Panc1 (cell line): ENCODE measurements around the gene RSU1. TPM values are rescaled to one million over a fixed set of nuclear protein-coding genes. Genes with fewer than 3 reads are reported as not detected.

Experiments used
- ATAC-seq: fragments of 200-7000 bp; cut with Tn5 transposase; 2 replicates; pipeline ENCODE4 v1.9.1; 2020; ENCODE audit warnings: mild to moderate bottlenecking, moderate library complexity
- BruUV-seq: library from RNA; stranded (reverse); fragments of 400-500 nt; replicated peaks from 2 replicates; lab custom pipeline; 2021; lab: Mats Ljungman, UMichigan
- CTCF ChIA-PET: fragments of 300-600 bp; sonication (Branson Sonifier 250); formaldehyde crosslinking; loops from one replicate; lab custom pipeline; 2022; ENCODE audit warnings: antibody characterized with exemption; lab: Charles Lee
- POLR2A ChIA-PET: fragments of 300-600 bp; sonication (Branson Sonifier 250); formaldehyde crosslinking; loops from one replicate; lab custom pipeline; 2022; ENCODE audit warnings: antibody characterized with exemption; lab: Charles Lee
- DNase-seq: peaks from one replicate; pipeline ENCODE4 v3.0.0-alpha.2; 2010; ENCODE audit warnings: low read depth, low spot score
- H3K27ac ChIP-seq: 2 replicates; pipeline ENCODE4 v1.5.1; 2011; ENCODE audit warnings: mild to moderate bottlenecking, low read length, inconsistent platforms
- H3K27me3 ChIP-seq: fragments of 200-500 bp; sonication (Bioruptor generic); 2 replicates; pipeline ENCODE4 v1.6.0; 2014; ENCODE audit warnings: low read length, inconsistent platforms; ENCODE audit not compliant: control insufficient read depth, insufficient read depth
- H3K36me3 ChIP-seq: fragments of 200-500 bp; sonication (Bioruptor generic); 2 replicates; pipeline ENCODE4 v1.5.1; 2014; ENCODE audit warnings: inconsistent platforms, mild to moderate bottlenecking, low read length, moderate library complexity; ENCODE audit not compliant: control insufficient read depth, insufficient read depth
- H3K4me1 ChIP-seq: 2 replicates; pipeline ENCODE4 v1.5.1; 2011; ENCODE audit warnings: inconsistent platforms, mild to moderate bottlenecking, low read length, moderate library complexity; ENCODE audit not compliant: control insufficient read depth, insufficient read depth
- H3K4me3 ChIP-seq, 2 experiments: 2 replicates each; pipeline ENCODE4 v1.5.1; 2011 to 2012; ENCODE audit warnings: low read depth in 2 of 2, low read length in 2 of 2, mild to moderate bottlenecking in 2 of 2, inconsistent platforms in 1 of 2, moderate library complexity in 1 of 2
- H3K9me3 ChIP-seq: fragments of 200-500 bp; sonication (Bioruptor generic); 2 replicates; pipeline ENCODE4 v1.5.1; 2014; ENCODE audit warnings: low read depth, mild to moderate bottlenecking, inconsistent platforms, low read length, moderate library complexity; ENCODE audit not compliant: control insufficient read depth, insufficient read depth
- CTCF ChIP-seq: fragments of 450-650 bp; IDR thresholded peaks from 2 replicates; pipeline ENCODE4 v1.5.1; 2017; ENCODE audit warnings: mild to moderate bottlenecking
- POLR2AphosphoS5 ChIP-seq: IDR thresholded peaks from 2 replicates; pipeline ENCODE4 v1.6.1; 2012; ENCODE audit warnings: mild to moderate bottlenecking, low read depth, low read length, moderate library complexity
- REST ChIP-seq, 2 experiments: IDR thresholded peaks; 2 replicates each; pipeline ENCODE4 v1.6.1; 2011 to 2012; ENCODE audit warnings: low read depth in 2 of 2, control low read depth in 1 of 2, low read length in 1 of 2, mild to moderate bottlenecking in 1 of 2, moderate library complexity in 1 of 2; ENCODE audit not compliant: insufficient read depth in 1 of 2
- SIN3A ChIP-seq: IDR thresholded peaks from 2 replicates; pipeline ENCODE4 v1.6.1; 2012; ENCODE audit warnings: low read depth, mild to moderate bottlenecking, low read length, moderate library complexity, borderline replicate concordance; ENCODE audit not compliant: insufficient read depth
- TCF7L2 ChIP-seq: IDR thresholded peaks from 2 replicates; pipeline ENCODE4 v1.6.1; 2011; ENCODE audit warnings: mild to moderate bottlenecking, low read depth, low read length, inconsistent platforms
- in situ Hi-C: cut with HindIII; loops from 2 replicates; pipeline ENCODE4 v1.10.0; 2016; ENCODE audit warnings: low sequenced_read_pairs, low pct_unique_long_range_greater_than_20kb
- intact Hi-C: fragments of 100-400 bp; cut with micrococcal nuclease; formaldehyde crosslinking; loops from one replicate; pipeline ENCODE4 v1.10.0; 2022; ENCODE audit not compliant: unreplicated experiment
- total RNA-seq: library from RNA; stranded (reverse); gene quantifications from one replicate; pipeline ENCODE4 v1.2.1, GENCODE V29; 2021; ENCODE audit not compliant: unreplicated experiment

The RSU1 gene
- total RNA-seq, 1 experiment from 2014 or later, result 55.6 TPM

- no peak overlapping the region for H3K4me3 ChIP-seq
- intact Hi-C loops, result no loop called here
- BruUV-seq, result no TSS peak
These were observed 74.9 kb downstream of the RSU1 start for GRCh38 chr10:16742165-16742960.

GRCh38 chr10:16741540-16741939, 75.7 kb downstream of the RSU1 start:
- Histone ChIP-seq H3K4me1 (no peaks in the 10 kb centered on the region), H3K27ac (no peak overlapping the region), H3K9me3 (no peaks in the 10 kb centered on the region), H3K36me3 (no peaks in the 10 kb centered on the region; the same call in 1 of the 2 replicates), H3K27me3 (no peaks in the 10 kb centered on the region), H3K4me3 (no peak overlapping the region)
- ATAC-seq, result no peak
- DNase-seq, result no peak
- CTCF ChIA-PET, result no interaction called here
- intact Hi-C loops, result no loop called here
- no TSS peak for BruUV-seq
- POLR2A ChIA-PET, result interaction anchor here (0.5 kb wide), 1 partner anchor 21 kb away, joined by 3 read pairs; no protein-coding TSS in a partner anchor
- in situ Hi-C loops, result no loop called here
- TF ChIP-seq CTCF, result no peak
- TF ChIP-seq SIN3A, result no peak
- TF ChIP-seq REST (IDR thresholded peaks at IDR 0.05; ENCODE audit: insufficient read depth in 1 of 2, low read depth in 2 of 2, low read length in 1 of 2), result no peak
- no peak for TF ChIP-seq TCF7L2
- no peak for TF ChIP-seq POLR2AphosphoS5

More at GRCh38 chr10:16742165-16742960, 74.9 kb downstream of the RSU1 start:
- no peaks in the 10 kb centered on the region; the same call in 1 of the 2 replicates for H3K36me3 ChIP-seq
- DNase-seq (no peak), ATAC-seq (no peak)
- POLR2A ChIA-PET, result no interaction called here
- H3K9me3 ChIP-seq, result no peaks in the 10 kb centered on the region
- TF ChIP-seq TCF7L2, result no peak
- H3K27me3 ChIP-seq, result no peaks in the 10 kb centered on the region
- H3K4me1 ChIP-seq, result no peaks in the 10 kb centered on the region
- CTCF ChIA-PET, result no interaction called here
- in situ Hi-C loops, result no loop called here
- no peak overlapping the region for H3K27ac ChIP-seq

- no peak for TF ChIP-seq TCF7L2
- TF ChIP-seq CTCF, result no peak
- TF ChIP-seq REST (IDR thresholded peaks at IDR 0.05; ENCODE audit: insufficient read depth in 1 of 2, low read depth in 2 of 2, low read length in 1 of 2), result no peak
- no peak for TF ChIP-seq POLR2AphosphoS5
- TF ChIP-seq SIN3A, result no peak
- no peak overlapping the region for H3K4me3 ChIP-seq
- no peaks in the 10 kb centered on the region for H3K4me1 ChIP-seq
- ChIA-PET CTCF (no interaction called here), POLR2A (no interaction called here)
- in situ Hi-C loops, result no loop called here
- H3K27me3 ChIP-seq, result no peaks in the 10 kb centered on the region
- H3K36me3 ChIP-seq, result no peaks in the 10 kb centered on the region; the same call in 1 of the 2 replicates
- no peak overlapping the region for H3K27ac ChIP-seq
- ATAC-seq, result no peak
- no peak for DNase-seq
- H3K9me3 ChIP-seq, result no peaks in the 10 kb centered on the region
- BruUV-seq, result no TSS peak
- intact Hi-C loops, result no loop called here
These were observed 79.8 kb downstream of the RSU1 start for GRCh38 chr10:16737420-16737819.
